Smooth muscle cell (in vitro differentiated cells): ENCODE results near the gene ECI2. TPM values are rescaled to one million over a fixed set of nuclear protein-coding genes. Genes with fewer than 3 reads are reported as not detected.

Experiments used
- DNase-seq: peaks from one replicate; lab custom pipeline; 2025; ENCODE audit not compliant: unreplicated experiment; lab: John Stamatoyannopoulos, UW
- H2AFZ ChIP-seq: fragments of 200-600 bp; sonication (generic); 2 replicates; pipeline ENCODE4 v1.6.0; 2016; ENCODE audit warnings: antibody characterized with exemption, low read depth, mild to moderate bottlenecking
- H3F3A ChIP-seq: fragments of 200-600 bp; sonication (generic); 2 replicates; pipeline ENCODE4 v1.6.0; 2017; ENCODE audit warnings: antibody characterized with exemption, low read depth
- H3K27ac ChIP-seq: fragments of 200-600 bp; sonication (generic); 2 replicates; pipeline ENCODE4 v1.5.1; 2016; ENCODE audit warnings: low read depth, mild to moderate bottlenecking
- H3K27me3 ChIP-seq: fragments of 200-600 bp; sonication (generic); 2 replicates; pipeline ENCODE4 v1.6.1; 2016; ENCODE audit warnings: low read depth, mild to moderate bottlenecking
- H3K36me3 ChIP-seq: fragments of 200-600 bp; sonication (generic); 2 replicates; pipeline ENCODE4 v1.5.1; 2016; ENCODE audit warnings: low read depth
- H3K4me1 ChIP-seq: fragments of 200-600 bp; sonication (generic); 2 replicates; pipeline ENCODE4 v1.5.1; 2016; ENCODE audit warnings: low read depth
- H3K4me2 ChIP-seq: fragments of 200-600 bp; sonication (generic); 2 replicates; pipeline ENCODE4 v1.6.0; 2016; ENCODE audit warnings: mild to moderate bottlenecking
- H3K4me3 ChIP-seq: fragments of 200-600 bp; sonication (generic); 2 replicates; pipeline ENCODE4 v1.5.1; 2016; ENCODE audit warnings: mild to moderate bottlenecking
- H3K79me2 ChIP-seq: fragments of 200-600 bp; sonication (generic); 2 replicates; pipeline ENCODE4 v1.6.0; 2016; ENCODE audit warnings: low read depth, mild to moderate bottlenecking
- H3K9ac ChIP-seq: fragments of 200-600 bp; sonication (generic); 2 replicates; pipeline ENCODE4 v1.6.0; 2016; ENCODE audit warnings: low read depth
- H3K9me3 ChIP-seq: fragments of 200-600 bp; sonication (generic); replicated peaks from 2 replicates; pipeline ENCODE4 v1.5.1; 2016; ENCODE audit warnings: low read depth
- H4K20me1 ChIP-seq: fragments of 200-600 bp; sonication (generic); 2 replicates; pipeline ENCODE4 v1.6.0; 2016; ENCODE audit warnings: low read depth
- CTCF ChIP-seq: fragments of 200-600 bp; sonication (generic); IDR thresholded peaks from 2 replicates; pipeline ENCODE4 v1.5.1; 2017; ENCODE audit warnings: borderline replicate concordance, mild to moderate bottlenecking, antibody characterized with exemption; ENCODE audit not compliant: insufficient read depth, poor library complexity, severe bottlenecking
- WGBS: methylation state at CpG from one replicate; pipeline ENCODE4 v1.1.7; 2016; ENCODE audit warnings: low lambda C conversion rate; 5-methylcytosine and 5-hydroxymethylcytosine counted together
- polyA plus RNA-seq: library from polyadenylated mRNA; unstranded; fragments of >200 nt; fragmentation: Nextera tagmentation; extraction: Ambion mirVana; gene quantifications from 2 replicates; pipeline ENCODE4 v1.2.1, GENCODE V29; 2016
- total RNA-seq: library from RNA; depleted of rRNA; stranded (reverse); fragments of >200 nt; gene quantifications from 2 replicates; pipeline ENCODE4 v1.2.3, GENCODE V29; 2014

The ECI2 gene
- total and polyA plus RNA-seq, 2 experiments from 2014 or later: 62.0 to 69.8 TPM

GRCh38 chr6:4125933-4126864, 9.2 kb downstream of the ECI2 start:
- H3K9ac ChIP-seq: no peak overlapping the region
- DNase-seq: no peak

GRCh38 chr6:4125500-4125899, 9.9 kb downstream of the ECI2 start:
- Histone ChIP-seq H3K4me2 (peak overlapping the region; percentile 34), H3F3A (peaks cover 11% of the 10 kb centered on the region), H3K4me3 (no peak overlapping the region), H3K36me3 (peaks cover 21% of the 10 kb centered on the region), H3K9ac (no peak overlapping the region), H4K20me1 (peaks cover 20% of the 10 kb centered on the region), H3K9me3 (no peaks in the 10 kb centered on the region), H3K27me3 (no peaks in the 10 kb centered on the region), H2AFZ (no peak overlapping the region), H3K79me2 (no peaks in the 10 kb centered on the region), H3K4me1 (no peaks in the 10 kb centered on the region), H3K27ac (peak overlapping the region; percentile 37)
- TF ChIP-seq CTCF: no peak
- WGBS: 61% methylated on average over 5 of the region's 5 CpGs
- DNase-seq: no peak

More at GRCh38 chr6:4125933-4126864, 9.2 kb downstream of the ECI2 start:
- Histone ChIP-seq H3K4me1 (no peaks in the 10 kb centered on the region), H3K27ac (peak overlapping the region; percentile 65), H2AFZ (no peak overlapping the region), H3K27me3 (no peaks in the 10 kb centered on the region), H3K9me3 (no peaks in the 10 kb centered on the region), H3K4me2 (peak overlapping the region; percentile 66), H3K36me3 (peaks cover 23% of the 10 kb centered on the region), H4K20me1 (peaks cover 20% of the 10 kb centered on the region), H3K79me2 (no peaks in the 10 kb centered on the region), H3K4me3 (no peak overlapping the region), H3F3A (peaks cover 11% of the 10 kb centered on the region)
- 68% methylated on average over 8 of the region's 8 CpGs for WGBS
- TF ChIP-seq CTCF: peak; percentile 33

GRCh38 chr6:4124351-4124750, 11.0 kb downstream of the ECI2 start:
- Histone ChIP-seq H3K4me2 (no peak overlapping the region), H2AFZ (no peak overlapping the region), H4K20me1 (peaks cover 20% of the 10 kb centered on the region), H3K9ac (no peak overlapping the region), H3K36me3 (peaks cover 13% of the 10 kb centered on the region), H3K27me3 (no peaks in the 10 kb centered on the region), H3K9me3 (no peaks in the 10 kb centered on the region), H3F3A (peaks cover 11% of the 10 kb centered on the region), H3K27ac (no peak overlapping the region), H3K79me2 (no peaks in the 10 kb centered on the region), H3K4me3 (no peak overlapping the region), H3K4me1 (no peaks in the 10 kb centered on the region)
- 45% methylated on average over 1 of the region's 1 CpG for WGBS
- no peak for TF ChIP-seq CTCF
- DNase-seq: no peak
